ACC112 (cell line): ENCODE data around the gene CLASP2.

ENCODE experiments used
- H2AFZ ChIP-seq: fragments of 200-600 bp; sonication (generic); one replicate; pipeline ENCODE4 v1.6.0; 2017; ENCODE audit warnings: antibody characterized with exemption, low read length; ENCODE audit not compliant: unreplicated experiment
- H3K27ac ChIP-seq: fragments of 200-600 bp; sonication (generic); 2 replicates; pipeline ENCODE4 v1.5.1; 2014; ENCODE audit warnings: low read depth, mild to moderate bottlenecking, antibody characterized with exemption, low read length, moderate library complexity
- H3K27me3 ChIP-seq: fragments of 200-600 bp; sonication (generic); 2 replicates; pipeline ENCODE4 v1.6.1; 2014; ENCODE audit warnings: mild to moderate bottlenecking, antibody characterized with exemption, low read length, moderate library complexity, mixed read lengths; ENCODE audit not compliant: insufficient read depth
- H3K36me3 ChIP-seq: fragments of 200-600 bp; sonication (generic); 2 replicates; pipeline ENCODE4 v1.6.1; 2016; ENCODE audit warnings: mild to moderate bottlenecking, antibody characterized with exemption, low read length, moderate library complexity, mixed read lengths; ENCODE audit not compliant: insufficient read depth
- H3K4me1 ChIP-seq: fragments of 200-600 bp; sonication (generic); one replicate; pipeline ENCODE4 v1.6.1; 2016; ENCODE audit warnings: low read length, mixed read lengths; ENCODE audit not compliant: insufficient read depth, unreplicated experiment, control insufficient read depth
- H3K4me3 ChIP-seq: fragments of 200-600 bp; sonication (generic); 2 replicates; pipeline ENCODE4 v1.5.1; 2014; ENCODE audit warnings: mild to moderate bottlenecking, low read depth, low read length
- H3K79me2 ChIP-seq: fragments of 200-600 bp; sonication (generic); one replicate; pipeline ENCODE4 v1.6.0; 2016; ENCODE audit warnings: low read length; ENCODE audit not compliant: control insufficient read depth, unreplicated experiment, insufficient read depth

Gene CLASP2

DNA sequence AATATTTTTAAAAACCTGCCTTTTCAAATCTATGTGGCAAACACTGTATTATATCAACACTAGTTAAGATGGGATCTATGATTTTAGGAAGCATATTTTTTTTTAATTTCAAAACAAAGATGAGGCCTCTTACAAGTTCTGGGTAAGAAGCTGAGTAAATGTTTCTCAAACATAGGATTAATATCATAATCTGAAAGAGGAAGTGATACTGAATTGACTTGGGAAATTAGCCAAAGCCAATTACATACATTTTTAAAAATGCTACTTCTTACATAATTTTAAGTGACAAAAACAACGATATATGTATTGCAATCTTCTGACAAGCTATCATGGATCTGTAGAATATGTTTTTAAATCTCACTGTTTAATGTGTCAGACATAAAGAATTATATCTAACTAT lies 142.7 kb downstream of the CLASP2 start:
- H3K36me3 ChIP-seq, result peaks cover 10% of the 10 kb centered on the region
- no peak overlapping the region for H3K4me3 ChIP-seq
- no peaks in the 10 kb centered on the region for H3K27me3 ChIP-seq
- H3K4me1 ChIP-seq, result peaks cover 18% of the 10 kb centered on the region
- H2AFZ ChIP-seq, result no peak overlapping the region
- H3K79me2 ChIP-seq, result no peaks in the 10 kb centered on the region
- no peak overlapping the region for H3K27ac ChIP-seq

DNA sequence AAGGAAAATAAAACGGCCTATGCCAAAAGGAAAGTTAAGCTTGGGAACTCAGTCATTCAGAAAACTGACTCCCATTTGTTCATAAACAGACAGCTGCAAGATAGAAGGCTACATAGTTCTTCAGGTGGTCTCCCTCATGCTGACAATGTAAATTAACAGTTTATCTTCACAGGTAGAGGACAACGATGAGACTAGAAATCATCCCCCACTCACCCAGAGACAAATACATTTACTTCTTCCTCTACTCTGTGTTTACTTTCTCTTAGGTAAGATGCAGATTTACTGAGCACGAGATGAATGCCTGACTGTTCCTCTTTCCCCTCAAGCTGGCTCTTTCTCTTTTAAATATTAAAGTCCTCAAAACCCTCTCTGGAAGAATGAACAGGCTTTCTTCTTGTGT lies 160.2 kb downstream of the CLASP2 start:
- H3K4me3 ChIP-seq, result no peak overlapping the region
- 0 out of 2 replicates have a peak, but pooled peaks cover 3% of the 10 kb centered on the region for H3K36me3 ChIP-seq
- H3K79me2 ChIP-seq, result no peaks in the 10 kb centered on the region
- H2AFZ ChIP-seq, result no peak overlapping the region
- H3K4me1 ChIP-seq, result no peaks in the 10 kb centered on the region
- H3K27me3 ChIP-seq, result no peaks in the 10 kb centered on the region
- H3K27ac ChIP-seq, result no peak overlapping the region

GRCh38 chr3:33557279-33557678 lies 160.8 kb downstream of the CLASP2 start:
- Histone ChIP-seq H2AFZ (no peak overlapping the region), H3K4me1 (no peaks in the 10 kb centered on the region), H3K36me3 (0 out of 2 replicates have a peak, but pooled peaks cover 3% of the 10 kb centered on the region), H3K79me2 (no peaks in the 10 kb centered on the region), H3K4me3 (no peak overlapping the region), H3K27ac (no peak overlapping the region), H3K27me3 (no peaks in the 10 kb centered on the region)

DNA sequence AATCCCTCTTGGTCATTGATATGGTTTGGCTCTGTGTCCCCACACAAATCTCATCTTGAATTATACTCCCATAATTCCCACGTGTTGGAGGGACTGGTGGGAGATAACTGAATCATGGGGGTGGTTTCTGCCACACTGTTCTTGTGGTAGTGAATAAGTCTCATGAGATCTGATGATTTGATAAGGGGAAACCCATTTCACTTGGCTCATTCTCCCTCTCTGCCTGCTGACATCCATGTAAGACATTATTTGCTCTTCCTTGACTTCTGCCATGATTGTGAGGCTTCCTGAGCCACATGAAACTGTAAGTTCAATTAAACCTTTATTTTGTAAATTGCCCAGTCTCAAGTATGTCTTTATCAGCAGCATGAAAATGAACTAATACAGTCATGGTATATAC lies 171.0 kb downstream of the CLASP2 start:
- H3K27ac ChIP-seq, result no peak overlapping the region
- no peaks in the 10 kb centered on the region for H3K27me3 ChIP-seq
- no peaks in the 10 kb centered on the region for H3K79me2 ChIP-seq
- peaks cover 16% of the 10 kb centered on the region for H3K36me3 ChIP-seq
- no peak overlapping the region for H2AFZ ChIP-seq
- no peak overlapping the region for H3K4me3 ChIP-seq
- H3K4me1 ChIP-seq, result no peaks in the 10 kb centered on the region

- no peaks in the 10 kb centered on the region for H3K27me3 ChIP-seq
- no peaks in the 10 kb centered on the region for H3K4me1 ChIP-seq
- peaks cover 8% of the 10 kb centered on the region for H3K36me3 ChIP-seq
- no peak overlapping the region for H3K27ac ChIP-seq
- no peak overlapping the region for H2AFZ ChIP-seq
- H3K79me2 ChIP-seq, result no peaks in the 10 kb centered on the region
- no peak overlapping the region for H3K4me3 ChIP-seq
Observed at GRCh38 chr3:33544126-33544525, 173.9 kb downstream of the CLASP2 start.

- no peaks in the 10 kb centered on the region for H3K27me3 ChIP-seq
- H3K79me2 ChIP-seq, result no peaks in the 10 kb centered on the region
- H3K4me1 ChIP-seq, result no peaks in the 10 kb centered on the region
- no peak overlapping the region for H3K4me3 ChIP-seq
- H2AFZ ChIP-seq, result no peak overlapping the region
- H3K36me3 ChIP-seq, result peaks cover 3% of the 10 kb centered on the region
- H3K27ac ChIP-seq, result no peak overlapping the region
Observed at GRCh38 chr3:33543601-33544000, 174.5 kb downstream of the CLASP2 start.

DNA sequence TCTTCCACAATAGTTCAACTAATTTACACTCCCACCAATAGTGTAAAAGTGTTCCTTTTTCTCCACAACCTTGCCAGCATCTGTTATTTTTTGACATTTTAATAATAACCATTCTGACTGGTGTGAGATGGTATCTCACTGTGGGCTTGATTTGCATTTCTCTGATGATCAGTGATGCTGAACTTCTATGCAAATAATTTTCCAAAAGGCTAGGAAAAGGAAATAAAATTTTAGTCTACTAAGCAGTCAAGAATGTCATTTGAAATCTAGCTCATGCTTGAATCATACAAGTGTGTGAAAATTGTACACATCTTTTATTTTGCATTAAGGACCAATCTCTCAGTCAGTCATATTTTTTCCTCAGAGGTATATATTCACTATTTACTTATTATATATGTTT lies 176.1 kb downstream of the CLASP2 start:
- H3K27ac ChIP-seq, result no peak overlapping the region
- no peak overlapping the region for H2AFZ ChIP-seq
- H3K4me3 ChIP-seq, result no peak overlapping the region
- no peaks in the 10 kb centered on the region for H3K4me1 ChIP-seq
- no peaks in the 10 kb centered on the region for H3K79me2 ChIP-seq
- no peaks in the 10 kb centered on the region; the same call in 1 of the 2 replicates for H3K36me3 ChIP-seq
- no peaks in the 10 kb centered on the region for H3K27me3 ChIP-seq

DNA sequence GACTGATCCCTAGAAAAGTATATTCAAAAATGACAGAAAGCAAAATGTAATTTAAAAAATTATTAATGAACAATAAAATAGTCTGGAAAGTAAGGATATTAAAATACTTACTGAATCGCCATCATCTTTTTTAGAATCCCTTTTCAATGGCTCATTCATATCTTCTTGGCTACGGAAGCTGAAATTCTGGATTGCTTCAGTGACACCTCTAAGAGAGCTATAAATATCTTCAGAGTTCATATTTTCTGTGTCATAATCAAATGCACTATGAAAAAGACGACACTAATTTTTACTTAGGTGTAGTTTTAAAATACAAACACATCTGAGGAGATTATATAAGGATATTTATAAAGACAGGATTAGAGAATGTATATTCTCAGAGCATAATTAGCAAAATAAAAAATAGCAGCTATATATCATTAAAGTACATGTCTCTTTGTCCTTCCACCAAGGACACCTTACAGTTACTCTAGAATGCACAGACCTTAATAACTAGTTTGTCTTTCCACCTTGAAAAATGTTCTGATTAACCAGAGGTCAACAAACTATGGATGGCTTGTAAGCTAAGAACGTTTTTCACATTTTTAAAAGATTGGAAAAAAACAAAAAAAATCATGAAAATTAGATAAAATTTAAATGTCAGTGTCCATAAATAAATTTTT lies 179.2 kb downstream of the CLASP2 start:
- Histone ChIP-seq H3K36me3 (peaks cover 8% of the 10 kb centered on the region), H3K27me3 (no peaks in the 10 kb centered on the region), H3K4me1 (no peaks in the 10 kb centered on the region), H3K27ac (no peak overlapping the region), H2AFZ (no peak overlapping the region), H3K4me3 (no peak overlapping the region), H3K79me2 (no peaks in the 10 kb centered on the region)

DNA sequence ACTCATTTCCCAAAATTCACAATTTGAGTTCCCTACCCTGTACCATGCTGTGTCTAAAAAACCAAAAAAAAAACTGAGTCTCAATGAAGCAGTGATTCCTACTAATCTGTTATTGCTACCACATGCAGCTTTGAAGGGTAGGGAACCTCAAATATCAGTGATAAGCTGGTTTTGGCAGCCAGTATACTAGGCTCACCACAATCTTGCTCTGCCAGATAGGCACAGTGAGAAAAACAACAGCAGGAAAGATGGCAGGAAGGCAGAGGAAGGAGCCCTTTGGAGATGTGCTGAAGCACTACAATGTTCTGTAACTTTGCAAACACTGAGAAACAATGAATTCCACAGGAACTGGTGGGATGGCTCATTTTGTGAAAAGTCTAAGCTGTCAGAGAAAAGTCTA lies 180.9 kb downstream of the CLASP2 start:
- no peak overlapping the region for H3K27ac ChIP-seq
- no peaks in the 10 kb centered on the region for H3K27me3 ChIP-seq
- H3K79me2 ChIP-seq, result no peaks in the 10 kb centered on the region
- no peaks in the 10 kb centered on the region for H3K4me1 ChIP-seq
- H3K4me3 ChIP-seq, result no peak overlapping the region
- H2AFZ ChIP-seq, result no peak overlapping the region
- peaks cover 8% of the 10 kb centered on the region for H3K36me3 ChIP-seq

DNA sequence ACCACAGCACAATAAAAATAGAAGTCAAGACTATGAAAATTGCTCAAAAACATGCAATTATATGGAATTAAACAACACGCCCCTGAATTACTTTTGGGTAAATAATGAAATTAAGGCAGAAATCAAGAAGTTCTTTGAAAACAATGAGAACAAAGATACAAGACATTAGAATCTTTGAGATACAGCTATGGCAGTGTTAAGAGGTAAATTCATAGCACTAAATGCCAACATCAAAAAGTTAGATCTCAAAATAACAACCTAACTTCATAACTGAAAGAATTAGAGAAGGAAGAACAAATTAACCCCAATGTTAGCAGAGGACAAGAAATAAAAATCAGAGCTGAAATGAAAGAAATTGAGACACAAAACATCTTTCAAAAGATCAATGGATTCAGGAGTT lies 191.3 kb downstream of the CLASP2 start:
- Histone ChIP-seq H3K4me1 (no peaks in the 10 kb centered on the region), H3K4me3 (no peak overlapping the region), H2AFZ (no peak overlapping the region), H3K79me2 (no peaks in the 10 kb centered on the region), H3K36me3 (peaks cover 43% of the 10 kb centered on the region), H3K27ac (no peak overlapping the region), H3K27me3 (no peaks in the 10 kb centered on the region)

DNA sequence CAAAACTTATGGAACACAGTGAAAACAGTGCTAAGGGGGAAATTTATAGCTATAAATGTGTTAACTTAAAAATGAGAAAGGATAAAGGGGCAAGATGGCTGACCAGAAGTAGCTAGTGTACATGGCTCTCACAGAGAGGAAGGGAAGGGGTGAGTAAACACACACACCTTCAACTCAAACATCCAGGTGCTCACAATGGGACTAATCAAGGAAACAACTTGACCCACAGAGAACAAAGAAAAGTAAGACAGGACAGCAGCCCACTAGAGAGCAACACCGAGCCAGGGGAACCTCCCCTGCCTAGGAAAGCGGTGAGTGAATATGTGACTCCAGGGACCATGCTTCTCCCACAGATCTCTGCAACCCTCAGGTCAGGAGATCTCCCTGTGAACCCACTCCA lies 192.8 kb downstream of the CLASP2 start:
- Histone ChIP-seq H3K79me2 (no peaks in the 10 kb centered on the region), H3K27ac (no peak overlapping the region), H2AFZ (no peak overlapping the region), H3K4me3 (no peak overlapping the region), H3K36me3 (peaks cover 33% of the 10 kb centered on the region), H3K4me1 (no peaks in the 10 kb centered on the region), H3K27me3 (no peaks in the 10 kb centered on the region)
